HG03060 (cell line): ENCODE results near the gene NEK8.
"Not testable (repeated sequence)": the region's sequence is repeated elsewhere in the genome, so short reads cannot be mapped to it uniquely, and the experiment has no call there.

Source experiments
- ATAC-seq: cut with Tn5 transposase; IDR thresholded peaks from one replicate; pipeline ENCODE4 v1.9.1; 2021; ENCODE audit warnings: low read depth, moderate number of reproducible peaks; ENCODE audit not compliant: unreplicated experiment

The NEK8 gene

DNA sequence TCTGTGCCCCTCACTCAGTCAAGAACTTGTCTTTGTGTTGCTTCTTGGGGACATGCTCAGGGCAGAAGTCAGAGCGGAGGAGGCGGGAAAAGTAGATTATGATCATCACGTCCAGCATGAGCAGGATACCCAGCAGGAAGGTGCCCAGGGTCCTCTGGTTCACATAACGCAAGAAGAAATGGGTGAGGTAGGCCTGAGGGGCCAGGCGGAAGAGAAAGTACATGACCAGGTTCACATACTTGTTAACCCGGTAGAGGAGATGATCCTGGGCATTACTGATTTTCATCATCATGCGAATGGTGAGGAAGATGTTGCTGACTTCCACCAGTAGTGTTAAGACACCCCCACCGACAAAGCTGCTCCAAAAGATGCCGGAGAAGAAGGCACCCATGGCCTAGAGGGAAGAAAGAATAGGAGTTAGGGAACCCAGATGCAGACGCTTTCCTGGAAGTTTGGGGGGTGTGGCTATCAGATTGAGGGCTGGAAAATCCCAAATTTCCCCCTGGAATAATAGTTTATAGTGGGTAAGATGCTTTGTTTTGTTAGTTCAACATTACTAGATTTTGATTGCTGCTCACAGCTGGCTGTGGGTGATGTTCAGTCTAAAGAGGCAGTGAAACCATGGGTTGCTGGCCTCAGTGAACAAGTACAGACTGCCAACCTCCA is 4.0 kb upstream of the NEK8 start:
- ATAC-seq, result no peak

DNA sequence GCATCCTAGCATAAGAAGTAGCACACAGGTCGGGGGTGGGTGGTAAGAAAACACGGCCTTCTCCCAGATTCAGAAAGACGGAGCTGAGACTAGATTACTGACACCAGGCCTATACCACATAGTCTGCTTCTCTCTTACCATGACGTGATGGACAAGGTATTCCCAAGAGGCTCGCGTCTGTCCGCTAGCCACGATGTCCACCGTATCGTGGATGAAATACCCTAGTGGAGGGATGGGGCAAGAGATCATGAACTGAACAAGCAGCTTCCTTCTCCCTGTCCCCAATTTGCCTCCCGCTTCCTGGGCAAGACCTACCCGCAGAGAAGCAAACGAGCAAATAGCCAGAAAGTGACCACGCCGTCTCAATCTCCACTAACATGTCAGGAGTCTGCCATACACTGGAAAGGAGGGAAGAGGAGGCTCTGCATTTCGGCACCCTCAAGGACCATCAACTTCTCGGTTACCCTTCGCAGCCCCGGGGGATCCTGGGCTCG is 3.4 kb upstream of the NEK8 start:
- ATAC-seq, result no peak

DNA sequence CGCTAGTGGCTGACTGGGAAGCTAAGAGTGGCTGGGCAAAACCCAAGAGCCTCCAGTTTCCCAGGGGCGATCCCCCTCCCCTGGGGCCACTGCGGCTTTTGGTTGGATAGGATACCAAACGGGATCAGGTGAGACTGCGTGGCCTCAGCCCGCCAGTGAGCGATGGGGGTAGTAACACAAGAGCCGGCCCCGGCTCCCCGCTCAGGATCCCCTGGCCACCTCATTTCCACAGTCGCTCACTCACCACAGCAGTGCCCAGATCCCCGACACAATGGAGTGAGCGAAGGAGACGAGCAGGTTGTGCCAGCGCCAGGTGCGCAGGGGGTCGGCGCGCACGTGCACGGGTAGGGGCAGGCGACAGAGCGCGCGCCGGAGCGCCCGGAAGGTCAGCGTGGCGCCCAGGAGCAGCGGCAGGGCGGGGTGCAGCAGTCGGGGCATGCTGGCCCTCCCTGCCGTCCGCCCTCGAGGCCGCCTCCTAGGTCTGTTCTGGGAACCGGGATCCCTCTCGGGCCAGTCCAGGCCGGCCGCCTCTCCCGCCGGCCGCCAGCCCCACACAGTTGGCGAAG is 2.8 kb upstream of the NEK8 start:
- ATAC-seq, result no peak

DNA sequence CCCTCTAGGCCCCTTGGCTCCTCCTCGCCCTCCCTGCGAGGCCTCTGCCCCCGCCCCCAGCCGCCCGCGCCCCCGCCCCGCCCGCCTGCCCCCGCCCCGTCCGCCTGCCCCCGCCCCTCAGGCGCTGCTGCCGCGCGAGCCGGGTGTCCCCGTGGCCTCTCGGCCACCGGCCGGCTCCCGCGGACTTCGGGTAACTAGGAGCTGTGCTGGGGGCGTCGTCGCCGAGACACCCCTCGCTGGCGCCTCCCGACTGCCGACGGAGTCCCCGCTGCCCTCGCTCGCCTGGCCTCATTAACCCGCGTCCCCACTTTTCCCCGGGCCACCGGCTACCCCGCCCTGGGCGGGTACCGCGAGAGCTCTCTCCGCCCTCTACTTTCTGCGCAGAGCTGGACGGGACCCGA is 2.4 kb upstream of the NEK8 start, which contains the start of gene TLCD1:
Gene TLCD1, minus strand, starts transcription at position 8 of the 401 bp plus-strand sequence. CDS start 136 bp downstream, outside the sequence.
- ATAC-seq, result no peak

DNA sequence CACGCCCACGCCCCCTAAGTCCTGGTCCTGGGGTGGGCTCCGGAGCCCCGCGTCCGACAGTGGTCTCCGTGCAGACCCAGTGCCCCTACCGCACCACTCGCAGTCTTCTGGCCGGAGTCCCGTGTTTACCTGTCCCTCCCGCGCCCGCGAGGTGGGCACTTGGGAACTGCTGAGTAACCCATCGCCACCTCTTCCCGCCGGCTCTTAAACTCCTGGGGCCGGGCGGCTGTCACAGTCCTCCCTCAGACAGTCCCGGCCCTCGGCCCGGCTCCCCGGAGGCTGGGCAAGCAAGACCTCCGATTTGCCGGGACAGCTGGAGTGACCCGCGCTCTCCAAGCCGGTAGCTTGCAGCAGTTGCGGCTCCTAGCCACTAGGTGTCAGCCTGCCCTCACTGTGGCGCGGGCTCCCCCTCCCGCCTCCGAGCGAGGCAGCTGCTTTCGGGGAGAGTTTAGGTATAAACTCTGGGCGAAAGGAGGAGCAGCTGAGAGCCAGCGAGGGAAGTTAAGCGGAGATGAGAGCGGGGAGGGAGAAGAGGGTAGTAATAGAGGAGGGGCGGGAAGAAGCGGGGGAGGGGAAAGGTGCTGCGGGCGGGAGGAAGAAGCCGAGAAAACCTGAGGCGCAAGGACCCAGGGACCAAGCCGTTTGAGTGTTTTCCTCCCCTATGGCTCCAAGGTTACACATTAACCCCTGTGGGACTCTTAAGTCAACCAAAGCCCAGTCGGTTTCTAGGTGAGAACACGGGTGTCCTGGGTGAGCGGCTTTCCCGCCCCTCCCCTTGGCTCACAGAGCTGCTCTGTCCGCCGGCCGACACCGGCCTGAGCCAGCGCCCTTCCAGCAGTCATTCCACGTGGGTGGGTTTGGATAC is 1.7 kb upstream of the NEK8 start:
- peak; percentile 26 for ATAC-seq

DNA sequence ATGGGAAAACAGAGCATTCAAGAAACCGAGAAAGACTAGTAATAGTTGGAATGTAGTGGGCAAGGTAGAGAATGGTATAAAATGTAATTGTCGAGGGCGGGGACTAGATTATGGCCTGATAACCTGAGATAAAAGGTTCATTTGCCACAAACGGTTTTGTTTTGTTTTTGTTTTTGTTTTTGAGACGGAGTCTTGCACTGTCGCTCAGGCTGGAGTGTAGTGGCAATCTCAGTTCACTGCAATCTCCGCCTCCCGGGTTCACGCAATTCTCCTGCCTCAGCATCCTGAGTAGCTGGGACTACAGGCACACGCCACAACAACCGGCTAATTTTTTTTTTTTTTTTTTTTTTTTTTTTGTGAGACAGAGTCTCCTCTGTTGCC is 1.4 kb downstream of the NEK8 start:
- ATAC-seq, result no peak

GRCh38 chr17:28733346-28733745 is 4.8 kb downstream of the NEK8 start:
- ATAC-seq, result no peak

- no peak for ATAC-seq
Observed at GRCh38 chr17:28734712-28735241, 6.2 kb downstream of the NEK8 start.

- ATAC-seq, result no peak
Observed at GRCh38 chr17:28735242-28735722, 6.7 kb downstream of the NEK8 start.

DNA sequence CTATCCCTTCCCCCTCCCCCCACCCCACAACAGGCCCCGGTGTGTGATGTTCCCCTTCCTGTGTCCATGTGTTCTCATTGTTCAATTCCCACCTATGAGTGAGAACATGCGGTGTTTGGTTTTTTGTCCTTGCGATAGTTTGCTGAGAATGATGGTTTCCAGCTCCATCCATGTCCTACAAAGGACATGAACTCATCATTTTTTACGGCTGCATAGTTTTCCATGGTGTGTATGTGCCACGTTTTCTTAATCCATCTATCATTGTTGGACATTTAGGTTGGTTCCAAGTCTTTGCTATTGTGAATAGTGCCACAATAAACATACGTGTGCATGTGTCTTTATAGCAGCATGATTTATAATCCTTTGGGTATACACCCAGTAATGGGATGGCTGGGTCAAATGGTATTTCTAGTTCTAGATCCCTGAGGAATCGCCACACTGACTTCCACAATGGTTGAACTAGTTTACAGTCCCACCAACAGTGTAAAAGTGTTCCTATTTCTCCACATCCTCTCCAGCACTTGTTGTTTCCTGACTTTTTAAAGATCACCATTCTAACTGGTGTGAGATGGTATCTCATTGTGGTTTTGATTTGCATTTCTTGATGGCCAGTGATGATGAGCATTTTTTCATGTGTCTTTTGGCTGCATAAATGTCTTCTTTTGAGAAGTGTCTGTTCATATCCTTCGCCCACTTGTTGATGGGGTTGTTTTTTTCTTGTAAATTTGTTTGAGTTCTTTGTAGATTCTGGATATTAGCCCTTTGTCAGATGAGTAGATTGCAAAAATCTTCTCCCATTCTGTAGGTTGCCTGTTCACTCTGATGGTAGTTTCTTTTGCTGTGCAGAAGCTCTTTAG is 7.6 kb downstream of the NEK8 start:
- ATAC-seq, result not testable (repeated sequence)

DNA sequence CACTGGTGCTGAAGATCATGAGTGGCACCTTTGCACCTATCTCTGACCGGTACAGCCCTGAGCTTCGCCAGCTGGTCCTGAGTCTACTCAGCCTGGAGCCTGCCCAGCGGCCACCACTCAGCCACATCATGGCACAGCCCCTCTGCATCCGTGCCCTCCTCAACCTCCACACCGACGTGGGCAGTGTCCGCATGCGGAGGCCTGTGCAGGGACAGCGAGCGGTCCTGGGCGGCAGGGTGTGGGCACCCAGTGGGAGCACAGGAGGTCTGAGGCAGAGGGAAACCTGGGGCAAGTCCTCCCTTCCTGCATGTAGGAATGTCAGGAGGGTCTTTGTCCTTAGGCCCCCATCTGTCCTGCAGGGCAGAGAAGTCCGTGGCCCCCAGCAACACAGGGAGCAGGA is 8.7 kb downstream of the NEK8 start:
- ATAC-seq, result no peak

DNA sequence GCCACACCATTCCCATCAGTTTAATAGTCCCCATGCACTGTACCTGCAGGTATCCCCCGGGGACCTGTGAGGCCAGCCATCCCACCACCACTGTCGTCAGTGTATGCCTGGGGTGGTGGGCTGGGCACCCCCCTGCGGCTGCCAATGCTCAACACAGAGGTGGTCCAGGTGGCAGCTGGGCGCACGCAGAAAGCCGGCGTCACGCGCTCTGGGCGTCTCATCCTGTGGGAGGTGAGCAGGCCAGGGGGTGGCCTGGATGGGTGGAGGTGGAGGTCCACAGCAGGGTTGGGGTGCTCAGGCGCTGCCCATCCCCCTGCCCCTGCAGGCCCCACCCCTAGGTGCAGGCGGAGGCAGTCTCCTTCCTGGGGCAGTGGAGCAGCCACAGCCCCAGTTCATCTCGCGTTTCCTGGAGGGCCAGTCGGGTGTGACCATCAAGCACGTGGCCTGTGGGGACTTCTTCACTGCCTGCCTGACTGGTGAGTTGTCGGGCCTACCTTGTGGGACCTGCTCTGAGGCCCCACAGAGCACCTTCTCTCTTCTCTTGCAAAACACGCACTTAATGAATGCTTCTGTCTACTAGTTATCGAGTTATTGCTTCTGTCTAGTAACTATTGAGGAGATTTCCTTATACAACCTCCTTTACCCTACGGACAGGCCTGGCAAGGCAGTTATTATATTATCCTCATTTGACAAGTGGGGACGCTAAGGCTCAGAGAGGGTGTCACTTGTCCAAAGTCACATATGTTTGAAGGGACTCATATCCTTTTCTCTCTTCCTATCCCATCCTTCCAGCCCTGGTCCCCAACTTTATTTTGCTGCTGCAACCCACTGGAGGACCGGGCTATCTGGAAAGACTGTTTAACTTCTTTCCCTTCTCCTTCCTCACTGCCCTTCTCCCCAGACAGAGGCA is 9.4 kb downstream of the NEK8 start:
- peak; percentile 57 for ATAC-seq

DNA sequence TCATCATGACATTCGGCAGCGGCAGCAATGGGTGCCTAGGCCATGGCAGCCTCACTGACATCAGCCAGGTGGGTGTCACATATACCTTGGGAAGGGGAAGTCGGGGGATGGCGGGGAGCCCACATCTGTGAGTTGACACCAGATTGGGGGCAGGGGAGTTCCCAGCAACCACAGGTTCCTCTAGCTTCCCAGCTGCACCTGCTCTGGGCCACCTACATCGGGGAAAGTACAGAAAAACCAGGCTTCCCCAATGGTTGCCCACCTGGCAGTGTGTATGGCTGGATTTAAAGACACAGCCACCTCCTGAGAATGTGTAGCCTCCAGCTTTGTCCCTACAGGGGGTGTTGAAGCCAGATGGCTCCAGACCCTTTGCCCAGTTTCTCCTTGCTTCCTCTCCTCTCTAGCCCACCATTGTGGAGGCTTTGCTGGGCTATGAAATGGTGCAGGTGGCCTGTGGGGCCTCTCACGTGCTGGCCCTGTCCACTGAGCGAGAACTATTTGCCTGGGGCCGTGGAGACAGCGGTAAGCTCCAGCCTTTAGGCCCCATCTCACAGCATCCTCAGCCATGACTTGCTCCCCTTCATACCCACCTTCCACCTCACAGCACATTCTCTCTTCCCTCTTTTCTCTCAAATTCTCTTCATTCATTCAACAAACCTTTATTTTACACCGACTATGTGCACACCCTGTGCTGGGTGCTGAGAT is 10.2 kb downstream of the NEK8 start:
- ATAC-seq, result no peak

DNA sequence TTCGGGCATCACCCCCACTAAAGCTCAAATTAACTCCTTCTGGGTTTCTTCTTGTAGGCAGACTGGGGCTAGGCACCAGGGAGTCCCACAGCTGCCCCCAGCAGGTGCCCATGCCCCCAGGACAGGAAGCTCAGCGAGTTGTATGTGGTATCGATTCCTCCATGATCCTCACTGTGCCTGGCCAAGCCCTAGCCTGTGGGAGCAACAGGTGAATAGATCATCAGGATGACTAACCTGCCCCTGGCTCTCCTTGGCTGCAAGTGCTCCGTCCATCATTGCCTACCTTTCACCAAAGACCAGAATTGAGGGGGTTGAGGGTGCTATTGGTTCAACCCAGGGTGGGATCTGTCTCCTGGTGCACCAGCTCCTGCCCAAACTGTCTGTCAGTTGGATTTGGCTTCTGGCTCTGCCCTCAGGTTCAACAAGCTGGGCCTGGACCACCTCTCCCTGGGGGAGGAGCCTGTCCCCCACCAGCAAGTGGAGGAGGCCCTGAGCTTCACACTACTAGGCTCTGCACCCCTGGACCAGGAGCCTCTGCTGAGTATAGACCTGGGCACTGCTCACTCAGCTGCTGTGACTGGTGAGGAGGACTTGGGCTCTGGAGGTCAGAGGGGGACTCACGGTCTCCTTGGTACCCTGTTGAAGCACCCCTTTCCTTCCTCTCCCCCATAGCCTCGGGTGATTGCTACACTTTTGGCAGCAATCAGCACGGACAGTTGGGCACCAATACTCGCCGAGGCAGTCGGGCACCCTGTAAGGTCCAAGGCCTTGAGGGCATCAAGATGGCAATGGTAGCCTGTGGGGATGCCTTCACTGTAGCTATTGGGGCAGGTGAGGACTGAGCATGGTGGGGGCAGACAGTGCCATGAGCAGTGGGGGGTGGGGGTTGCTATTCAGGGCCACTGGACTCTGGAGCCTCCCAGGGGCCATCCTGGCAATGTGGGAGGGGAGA is 12.1 kb downstream of the NEK8 start:
- ATAC-seq, result no peak

GRCh38 chr17:28741358-28742349 is 13.1 kb downstream of the NEK8 start:
- ATAC-seq, result no peak
